LNCaP clone FGC (cell line): ENCODE results near the gene ECT2L.

Source experiments
- DNase-seq: peaks from one replicate; pipeline ENCODE4 v3.0.0-alpha.2; 2011; ENCODE audit warnings: low read depth
- H3K4me3 ChIP-seq: 2 replicates; pipeline ENCODE4 v1.5.1; 2011; ENCODE audit warnings: mild to moderate bottlenecking, low read depth, low read length, control low read depth
- TF ChIP-seq, protein P1 (sequence below): IDR thresholded peaks from 2 replicates; pipeline ENCODE4 v1.5.1; 2012; ENCODE audit warnings: mild to moderate bottlenecking; ENCODE audit not compliant: control insufficient read depth, insufficient read depth; ENCODE audit errors: extremely low read depth

Gene ECT2L

DNA sequence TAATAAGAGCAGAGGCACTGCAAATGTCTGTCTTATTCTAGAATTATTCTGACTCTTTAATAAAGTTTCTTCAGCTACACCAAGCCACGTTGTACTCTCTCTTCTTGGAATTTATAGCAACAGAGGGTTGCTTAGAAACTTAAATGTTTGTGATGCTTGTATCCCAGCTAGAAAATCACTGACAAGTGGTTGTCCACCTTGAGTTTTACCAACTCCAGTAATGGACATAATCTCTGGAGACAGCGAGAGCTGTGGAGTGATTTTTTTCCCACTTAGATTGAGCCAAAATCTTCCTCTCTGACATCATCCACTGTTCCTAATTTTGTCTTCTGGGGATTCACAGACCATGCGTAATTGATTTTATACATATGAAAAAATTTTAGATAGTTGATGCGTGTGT, 8.0 kb downstream of the ECT2L start:
- TF ChIP-seq, protein P1, sequence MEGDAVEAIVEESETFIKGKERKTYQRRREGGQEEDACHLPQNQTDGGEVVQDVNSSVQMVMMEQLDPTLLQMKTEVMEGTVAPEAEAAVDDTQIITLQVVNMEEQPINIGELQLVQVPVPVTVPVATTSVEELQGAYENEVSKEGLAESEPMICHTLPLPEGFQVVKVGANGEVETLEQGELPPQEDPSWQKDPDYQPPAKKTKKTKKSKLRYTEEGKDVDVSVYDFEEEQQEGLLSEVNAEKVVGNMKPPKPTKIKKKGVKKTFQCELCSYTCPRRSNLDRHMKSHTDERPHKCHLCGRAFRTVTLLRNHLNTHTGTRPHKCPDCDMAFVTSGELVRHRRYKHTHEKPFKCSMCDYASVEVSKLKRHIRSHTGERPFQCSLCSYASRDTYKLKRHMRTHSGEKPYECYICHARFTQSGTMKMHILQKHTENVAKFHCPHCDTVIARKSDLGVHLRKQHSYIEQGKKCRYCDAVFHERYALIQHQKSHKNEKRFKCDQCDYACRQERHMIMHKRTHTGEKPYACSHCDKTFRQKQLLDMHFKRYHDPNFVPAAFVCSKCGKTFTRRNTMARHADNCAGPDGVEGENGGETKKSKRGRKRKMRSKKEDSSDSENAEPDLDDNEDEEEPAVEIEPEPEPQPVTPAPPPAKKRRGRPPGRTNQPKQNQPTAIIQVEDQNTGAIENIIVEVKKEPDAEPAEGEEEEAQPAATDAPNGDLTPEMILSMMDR = no peak
- no peak for DNase-seq
- H3K4me3 ChIP-seq = no peak overlapping the region

DNA sequence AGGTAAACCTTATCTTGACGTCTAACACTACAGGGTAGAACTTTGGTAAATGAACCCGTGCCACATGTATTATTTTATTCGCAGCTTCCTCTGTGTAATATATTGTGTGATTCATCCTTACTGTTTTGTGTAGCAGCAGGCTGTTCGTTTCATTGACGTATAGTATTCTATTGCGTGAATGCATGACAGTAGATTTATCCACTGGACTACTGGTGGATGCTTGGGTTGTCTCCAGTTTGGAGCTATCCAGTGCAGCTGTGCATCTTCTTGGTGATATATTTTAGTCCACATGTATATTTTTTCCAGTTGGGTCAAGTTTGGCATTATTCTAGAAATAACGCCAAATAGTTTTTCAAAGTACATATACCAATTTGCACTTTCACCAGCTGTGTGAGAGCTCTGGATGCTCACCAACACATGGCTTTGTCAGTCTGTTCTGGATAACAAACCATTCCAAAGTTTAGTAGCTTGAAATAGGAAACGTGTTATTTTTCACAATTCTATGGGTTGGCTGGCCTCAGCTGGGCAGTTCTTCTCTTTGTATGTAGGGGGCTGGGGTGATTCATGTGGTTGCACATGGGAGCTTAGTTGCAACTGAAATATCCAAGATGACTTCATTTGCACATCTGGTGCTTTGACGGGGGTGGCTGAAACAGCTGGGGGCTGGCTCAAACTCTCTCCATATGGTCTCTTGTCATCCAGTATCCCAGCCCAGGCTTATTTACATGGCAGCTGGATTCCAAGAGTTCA, 9.3 kb downstream of the ECT2L start:
- TF ChIP-seq, protein P1 = no peak
- DNase-seq = no peak
- no peak overlapping the region for H3K4me3 ChIP-seq

DNA sequence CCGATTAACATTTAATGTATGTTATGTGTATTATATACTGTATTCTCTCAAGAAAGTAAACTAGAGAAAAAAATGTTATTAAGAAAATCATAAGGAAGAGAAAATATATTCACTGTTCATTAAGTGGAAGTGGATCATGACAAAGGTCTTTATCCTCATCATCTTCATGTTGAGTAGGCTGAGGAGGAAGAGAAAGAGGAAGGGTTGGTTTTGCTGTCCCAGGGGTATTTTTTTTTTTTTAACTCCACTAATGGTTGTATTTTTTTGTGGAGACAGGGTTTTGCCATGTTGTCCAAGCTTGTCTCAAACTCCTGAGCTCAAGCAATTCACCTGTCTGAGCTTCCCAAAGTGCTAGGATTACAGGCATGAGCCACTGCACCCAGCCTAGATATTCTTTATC, 11.0 kb downstream of the ECT2L start:
- TF ChIP-seq, protein P1 = no peak
- no peak for DNase-seq
- H3K4me3 ChIP-seq = no peak overlapping the region

DNA sequence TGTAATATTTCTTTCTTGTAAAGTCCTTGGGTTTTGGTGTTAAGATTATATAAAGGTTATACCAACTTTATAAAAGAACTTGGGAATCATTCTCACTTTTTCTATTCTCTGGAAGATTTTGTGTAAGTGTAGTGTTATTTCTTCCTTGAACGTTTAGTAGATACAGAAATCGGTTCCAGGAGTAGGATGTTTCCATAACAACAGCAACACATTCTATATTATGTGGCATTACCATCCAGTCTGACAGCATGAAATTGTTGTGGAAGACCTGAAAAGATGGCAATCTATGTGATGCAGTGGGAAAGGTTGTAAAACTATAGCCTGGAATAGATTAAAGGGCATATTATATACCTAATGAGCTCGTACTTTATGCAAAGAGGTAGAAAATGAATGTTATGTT, 13.8 kb downstream of the ECT2L start:
- TF ChIP-seq, protein P1 = no peak
- H3K4me3 ChIP-seq = no peak overlapping the region
- DNase-seq = no peak

DNA sequence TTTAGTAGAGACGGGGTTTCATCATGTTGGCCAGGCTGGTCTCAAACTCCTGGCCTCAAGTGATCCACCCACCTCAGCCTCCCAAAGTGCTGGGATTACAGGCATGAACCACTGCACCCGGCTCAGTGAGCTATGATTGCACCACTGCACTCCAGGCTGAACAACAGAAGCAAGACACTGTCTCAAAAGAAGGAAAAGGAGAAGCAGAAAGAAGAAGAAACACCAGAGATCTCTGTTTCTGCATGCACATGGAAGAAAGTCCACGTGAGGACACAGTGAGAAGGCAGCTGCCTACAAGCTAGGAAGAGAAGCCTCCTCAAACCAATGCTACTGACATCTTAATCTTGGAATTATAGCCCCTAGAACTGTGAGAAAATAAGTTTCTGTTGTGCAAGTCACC, 16.0 kb downstream of the ECT2L start:
- TF ChIP-seq, protein P1 = no peak
- no peak for DNase-seq
- H3K4me3 ChIP-seq = no peak overlapping the region

DNA sequence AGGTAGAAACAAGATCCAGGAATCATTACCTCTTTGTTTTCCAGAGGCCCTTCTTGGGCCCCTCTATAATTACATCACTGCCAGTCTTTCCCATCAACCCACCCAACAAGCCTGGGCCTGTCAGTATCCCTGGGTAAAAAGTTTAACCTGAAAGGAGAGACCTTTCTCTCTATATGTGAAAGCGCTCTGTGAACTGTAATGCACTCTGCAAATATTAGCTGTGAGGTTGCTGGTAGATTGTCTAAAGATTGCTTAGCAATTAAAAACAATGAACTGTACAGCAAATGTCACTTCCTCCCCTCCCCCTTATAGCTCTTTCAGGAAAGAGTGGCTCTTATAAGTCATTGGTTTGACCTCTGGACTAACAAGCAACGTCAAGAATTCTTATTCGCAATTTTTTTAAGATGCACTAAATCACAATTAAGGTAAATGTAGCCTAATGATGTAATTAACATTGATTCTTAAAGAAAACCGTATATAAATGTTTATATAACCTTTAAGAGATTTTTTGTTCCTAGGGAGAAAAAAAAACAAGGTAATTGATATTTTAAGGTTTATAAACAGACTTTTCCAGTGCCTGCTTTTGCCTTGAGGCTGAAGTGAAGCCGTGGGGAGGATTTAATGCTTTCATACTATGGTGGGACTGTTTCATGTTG, 18.4 kb downstream of the ECT2L start:
- no peak overlapping the region for H3K4me3 ChIP-seq
- TF ChIP-seq, protein P1 = no peak
- no peak for DNase-seq
